H9 (cell line): ENCODE measurements around the gene EVI2A. TPM values are rescaled to one million over a fixed set of nuclear protein-coding genes. Genes with fewer than 3 reads are reported as not detected.
"Not testable (repeated sequence)": the region's sequence is repeated elsewhere in the genome, so short reads cannot be mapped to it uniquely, and the experiment has no call there.

Source experiments
- DNase-seq: peaks from one replicate; pipeline ENCODE4 v3.0.0-alpha.2; 2017
- H2AFZ ChIP-seq: one replicate; pipeline ENCODE4 v1.6.1; 2013; ENCODE audit warnings: mild to moderate bottlenecking, low read length, control low read depth, moderate library complexity
- H2AK5ac ChIP-seq: 2 replicates; pipeline ENCODE4 v1.6.1; 2013; ENCODE audit warnings: low read length, control low read depth, mixed read lengths; ENCODE audit not compliant: insufficient read length
- H2BK120ac ChIP-seq: one replicate; pipeline ENCODE4 v1.6.1; 2013; ENCODE audit warnings: low read depth, mild to moderate bottlenecking, low read length, control low read depth, inconsistent platforms; ENCODE audit not compliant: poor library complexity, severe bottlenecking
- H2BK12ac ChIP-seq: 2 replicates; pipeline ENCODE4 v1.6.1; 2013; ENCODE audit warnings: low read length, control low read depth, mixed read lengths, low read depth; ENCODE audit not compliant: insufficient read length
- H2BK15ac ChIP-seq: 2 replicates; pipeline ENCODE4 v1.6.1; 2013; ENCODE audit warnings: low read depth, low read length, control low read depth
- H2BK20ac ChIP-seq: one replicate; pipeline ENCODE4 v1.6.1; 2013; ENCODE audit warnings: low read depth, mild to moderate bottlenecking, low read length, control low read depth, inconsistent platforms; ENCODE audit not compliant: poor library complexity, severe bottlenecking
- H2BK5ac ChIP-seq: 2 replicates; pipeline ENCODE4 v1.6.1; 2013; ENCODE audit warnings: low read length, control low read depth, mixed read lengths; ENCODE audit not compliant: insufficient read length
- H3K14ac ChIP-seq: 2 replicates; pipeline ENCODE4 v1.6.1; 2013; ENCODE audit warnings: low read length, control low read depth; ENCODE audit not compliant: insufficient read depth
- H3K18ac ChIP-seq: 2 replicates; pipeline ENCODE4 v1.6.1; 2013; ENCODE audit warnings: low read depth, mild to moderate bottlenecking, mixed read lengths, low read length, control low read depth; ENCODE audit not compliant: insufficient read length
- H3K23ac ChIP-seq: 2 replicates; pipeline ENCODE4 v1.6.1; 2013; ENCODE audit warnings: low read length, control low read depth, mixed read lengths, low read depth; ENCODE audit not compliant: insufficient read length
- H3K23me2 ChIP-seq: 2 replicates; pipeline ENCODE4 v1.6.1; 2013; ENCODE audit warnings: low read depth, mild to moderate bottlenecking, mixed read lengths, low read length, control low read depth; ENCODE audit not compliant: insufficient read length, poor library complexity, severe bottlenecking
- H3K27ac ChIP-seq: 2 replicates; pipeline ENCODE4 v1.5.1; 2013; ENCODE audit warnings: low read length, control low read depth, mixed read lengths, low read depth; ENCODE audit not compliant: insufficient read length
- H3K27me3 ChIP-seq: 2 replicates; pipeline ENCODE4 v1.6.1; 2013; ENCODE audit warnings: low read length, control low read depth, inconsistent platforms; ENCODE audit not compliant: insufficient read depth
- H3K4ac ChIP-seq: 2 replicates; pipeline ENCODE4 v1.6.1; 2013; ENCODE audit warnings: low read depth, mild to moderate bottlenecking, control low read depth, inconsistent platforms, low read length, moderate library complexity
- H3K4me1 ChIP-seq: 2 replicates; pipeline ENCODE4 v1.6.1; 2013; ENCODE audit warnings: low read length, control low read depth, inconsistent platforms; ENCODE audit not compliant: insufficient read depth
- H3K4me2 ChIP-seq: 2 replicates; pipeline ENCODE4 v1.6.1; 2013; ENCODE audit warnings: low read length, control low read depth, mixed read lengths; ENCODE audit not compliant: insufficient read length, insufficient read depth
- H3K56ac ChIP-seq: 2 replicates; pipeline ENCODE4 v1.6.1; 2013; ENCODE audit warnings: low read depth, mild to moderate bottlenecking, mixed read lengths, low read length, control low read depth; ENCODE audit not compliant: insufficient read length
- H3K79me1 ChIP-seq: 2 replicates; pipeline ENCODE4 v1.6.1; 2013; ENCODE audit warnings: low read depth, mild to moderate bottlenecking, moderate library complexity, low read length, control low read depth, inconsistent platforms; ENCODE audit not compliant: insufficient read depth, poor library complexity, severe bottlenecking
- H3K79me2 ChIP-seq: 2 replicates; pipeline ENCODE4 v1.6.1; 2013; ENCODE audit warnings: low read length, control low read depth, inconsistent platforms; ENCODE audit not compliant: insufficient read depth
- H3K9ac ChIP-seq: 2 replicates; pipeline ENCODE4 v1.6.1; 2013; ENCODE audit warnings: low read length, control low read depth, mixed read lengths; ENCODE audit not compliant: insufficient read length; ENCODE audit errors: extremely low read depth
- H3K9me3 ChIP-seq: one replicate; pipeline ENCODE4 v1.6.1; 2013; ENCODE audit warnings: low read depth, low read length, inconsistent platforms; ENCODE audit not compliant: control insufficient read depth
- H3T11ph ChIP-seq: one replicate; pipeline ENCODE4 v1.6.1; 2013; ENCODE audit warnings: mild to moderate bottlenecking, low read length, control low read depth, inconsistent platforms
- H4K20me1 ChIP-seq: one replicate; pipeline ENCODE4 v1.6.1; 2013; ENCODE audit not compliant: control insufficient read depth, insufficient read length, insufficient read depth
- H4K5ac ChIP-seq: 2 replicates; pipeline ENCODE4 v1.6.1; 2013; ENCODE audit warnings: low read depth, mild to moderate bottlenecking, mixed read lengths, low read length, control low read depth; ENCODE audit not compliant: insufficient read length
- H4K8ac ChIP-seq: replicated peaks from 2 replicates; pipeline ENCODE4 v1.6.1; 2013; ENCODE audit warnings: low read length, control low read depth, mixed read lengths, low read depth; ENCODE audit not compliant: insufficient read length
- H4K91ac ChIP-seq: 2 replicates; pipeline ENCODE4 v1.6.1; 2013; ENCODE audit warnings: low read depth, mild to moderate bottlenecking, moderate library complexity, mixed read lengths, low read length, control low read depth; ENCODE audit not compliant: insufficient read length
- H3K27ac Mint-ChIP-seq, 3 experiments: 2 replicates in 2 of 3; 3 replicates in 1 of 3; pipeline ENCODE4 v1.8.0; 2020 to 2021; ENCODE audit warnings: mixed read lengths in 3 of 3, mild to moderate bottlenecking in 1 of 3, moderate library complexity in 1 of 3
- H3K27me3 Mint-ChIP-seq: 2 replicates; pipeline ENCODE4 v1.8.0; 2021; ENCODE audit warnings: low read depth, mild to moderate bottlenecking, moderate library complexity, mixed read lengths
- H3K36me3 Mint-ChIP-seq, 3 experiments: 2 replicates in 2 of 3; 3 replicates in 1 of 3; pipeline ENCODE4 v1.8.0; 2020 to 2021; ENCODE audit warnings: low read depth in 3 of 3, mixed read lengths in 3 of 3; ENCODE audit not compliant: insufficient read depth in 1 of 3
- H3K4me1 Mint-ChIP-seq, 2 experiments: 2 replicates each; pipeline ENCODE4 v1.8.0; 2020; ENCODE audit warnings: mixed read lengths in 2 of 2
- H3K4me3 Mint-ChIP-seq, 2 experiments: 2 replicates in 1 of 2; 3 replicates in 1 of 2; pipeline ENCODE4 v1.8.0; 2020 to 2021; ENCODE audit warnings: mild to moderate bottlenecking in 2 of 2, mixed read lengths in 2 of 2, moderate library complexity in 1 of 2
- H3K9me3 Mint-ChIP-seq, 2 experiments: 2 replicates in 1 of 2; 3 replicates in 1 of 2; pipeline ENCODE4 v1.8.0; 2020; ENCODE audit warnings: mild to moderate bottlenecking in 2 of 2, mixed read lengths in 2 of 2, moderate library complexity in 1 of 2
- CTCF ChIP-seq: fragments of 200-600 bp; sonication (generic); conservative IDR thresholded peaks from 3 replicates; pipeline ENCODE4 v1.8.0; 2021; ENCODE audit warnings: antibody characterized with exemption, mild to moderate bottlenecking
- WGBS: extraction: QIAGEN DNeasy Blood & Tissue Kit; methylation state at CpG from one replicate; pipeline ENCODE4 v1.1.7; 2013; ENCODE audit warnings: missing lambda C conversion rate, low lambda C conversion rate, mixed read lengths; ENCODE audit not compliant: insufficient read length; ENCODE audit errors: extremely low coverage; 5-methylcytosine and 5-hydroxymethylcytosine counted together
- total RNA-seq: library from RNA; stranded (reverse); gene quantifications from 2 replicates; pipeline ENCODE4 v1.2.1, GENCODE V29; 2021

EVI2A gene
- total RNA-seq, 1 experiment from 2014 or later, result not detected

GRCh38 chr17:31349454-31349853 is 28.0 kb upstream of the EVI2A start:
- Histone ChIP-seq H4K8ac (no peak overlapping the region), H3K9me3 (no peaks in the 10 kb centered on the region), H2BK120ac (no peak overlapping the region), H3K4ac (no peak overlapping the region), H3T11ph (no peak overlapping the region), H3K56ac (no peak overlapping the region), H3K23ac (no peak overlapping the region), H3K23me2 (no peaks in the 10 kb centered on the region), H2BK15ac (no peak overlapping the region), H2BK5ac (no peak overlapping the region), H3K9ac (no peak overlapping the region), H3K4me2 (no peak overlapping the region), H2BK12ac (no peak overlapping the region), H3K18ac (no peak overlapping the region), H3K27me3 (no peaks in the 10 kb centered on the region), H3K14ac (no peak overlapping the region), H2BK20ac (no peak overlapping the region), H2AFZ (no peak overlapping the region), H4K5ac (no peak overlapping the region), H4K20me1 (no peaks in the 10 kb centered on the region), H3K27ac (no peak overlapping the region), H3K4me1 (no peaks in the 10 kb centered on the region), H2AK5ac (no peak overlapping the region), H3K79me2 (no peaks in the 10 kb centered on the region), H3K79me1 (no peaks in the 10 kb centered on the region), H4K91ac (no peak overlapping the region)
- peaks cover 2 to 29% (median 15%) of the 10 kb centered on the region in 3 experiments; a peak in 5 of 7 replicates for H3K36me3 Mint-ChIP-seq
- no peaks in the 10 kb centered on the region for H3K4me1 Mint-ChIP-seq
- no peak overlapping the region for H3K4me3 Mint-ChIP-seq
- no peak for DNase-seq
- TF ChIP-seq CTCF, result no peak
- H3K27me3 Mint-ChIP-seq, result no peaks in the 10 kb centered on the region
- no peak overlapping the region for H3K27ac Mint-ChIP-seq
- no peaks in the 10 kb centered on the region; a peak in 1 of 5 replicates for H3K9me3 Mint-ChIP-seq

- not testable (repeated sequence) for H3K4me1 Mint-ChIP-seq, H4K5ac ChIP-seq, H3K18ac ChIP-seq, H2BK12ac ChIP-seq, H3K23me2 ChIP-seq, H3K27me3 Mint-ChIP-seq, H2AK5ac ChIP-seq, H3K14ac ChIP-seq, DNase-seq, H2BK120ac ChIP-seq, H2BK20ac ChIP-seq, H2BK5ac ChIP-seq, H3K4ac ChIP-seq, H3K27me3 ChIP-seq, H3K4me3 Mint-ChIP-seq, H3K4me1 ChIP-seq, H4K91ac ChIP-seq, H3K23ac ChIP-seq, H3K9ac ChIP-seq, H3K79me1 ChIP-seq, H3K9me3 ChIP-seq, H4K8ac ChIP-seq, H3K79me2 ChIP-seq, H2AFZ ChIP-seq, H3T11ph ChIP-seq, H2BK15ac ChIP-seq, H3K27ac Mint-ChIP-seq, H3K56ac ChIP-seq, H3K4me2 ChIP-seq, H4K20me1 ChIP-seq, H3K27ac ChIP-seq, H3K9me3 Mint-ChIP-seq
- no CpG with 5 or more reads among the region's 34 CpGs for WGBS
- H3K36me3 Mint-ChIP-seq, result peaks cover 2 to 30% (median 3%) of the 10 kb centered on the region in 3 experiments; a peak in 5 of 7 replicates
Measured at GRCh38 chr17:31345191-31345747, 23.8 kb upstream of the EVI2A start.
